ENCODE measurements around the gene VDR. TPM values are rescaled to one million over a fixed set of nuclear protein-coding genes. Genes with fewer than 3 reads are reported as not detected.

Gene VDR
- total RNA-seq, 1 donor from 2014 or later: not detected

DNA sequence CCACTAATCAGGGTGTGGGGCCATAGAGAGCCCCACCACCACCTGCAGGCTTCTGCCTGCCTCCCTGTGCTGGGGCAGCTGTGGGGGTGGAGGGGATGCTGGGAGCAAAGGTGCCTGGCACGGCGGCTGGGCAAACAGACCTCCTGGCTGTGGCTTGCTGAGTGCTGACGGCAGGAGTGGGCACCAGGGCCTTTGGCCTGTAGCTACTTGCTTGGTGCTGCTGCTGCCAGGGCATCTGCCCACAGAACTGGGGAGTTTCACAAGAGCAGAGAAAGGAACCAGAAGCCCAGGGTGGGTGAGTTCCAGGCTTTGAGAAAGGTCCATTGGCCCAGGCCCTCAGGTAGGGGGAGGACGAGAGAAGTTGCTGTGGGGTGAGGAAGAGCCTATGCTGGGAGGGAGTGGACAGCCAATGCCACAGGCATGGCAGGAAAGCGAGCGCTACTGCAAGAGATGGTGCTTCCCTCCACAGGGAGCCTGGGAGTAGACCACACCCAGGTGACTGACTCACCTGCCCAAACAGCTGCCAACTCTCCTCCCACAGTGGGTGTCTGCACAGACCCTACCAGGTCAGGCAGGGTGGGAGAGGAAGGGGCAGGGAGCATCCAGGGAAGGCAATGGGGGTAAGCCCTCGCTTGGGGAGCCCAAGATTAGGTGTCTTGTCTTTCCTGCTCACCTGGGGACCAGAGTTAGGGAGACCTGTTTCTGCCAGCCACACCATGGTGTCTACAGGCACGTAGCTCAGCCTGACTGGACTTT is 46.1 kb downstream of the VDR start:
- Histone ChIP-seq H3K27ac (no peak overlapping the region), H4K20me1 (ENCODE audit: low read depth) (no peaks in the 10 kb centered on the region), H3K36me3 (no peaks in the 10 kb centered on the region), H3K4me3 (no peak overlapping the region), H3K9ac (no peak overlapping the region), H3K9me3 (ENCODE audit: low read depth) (no peaks in the 10 kb centered on the region), H2AFZ (replicated peaks) (no peak overlapping the region), H3F3A (ENCODE audit: low read depth) (no peaks in the 10 kb centered on the region), H3K4me2 (no peak overlapping the region), H3K4me1 (no peaks in the 10 kb centered on the region), H3K27me3 (no peaks in the 10 kb centered on the region), H3K79me2 (ENCODE audit: low read depth) (no peaks in the 10 kb centered on the region)
- no peaks in the 10 kb centered on the region for H3K36me3 Mint-ChIP-seq
- no peak for DNase-seq (ENCODE audit: low spot score)
- no peaks in the 10 kb centered on the region for H3K4me1 Mint-ChIP-seq
- no peaks in the 10 kb centered on the region for H3K9me3 Mint-ChIP-seq
- no peak for TF ChIP-seq EZH2 (IDR thresholded peaks at IDR 0.05)
- TF ChIP-seq, protein P1, sequence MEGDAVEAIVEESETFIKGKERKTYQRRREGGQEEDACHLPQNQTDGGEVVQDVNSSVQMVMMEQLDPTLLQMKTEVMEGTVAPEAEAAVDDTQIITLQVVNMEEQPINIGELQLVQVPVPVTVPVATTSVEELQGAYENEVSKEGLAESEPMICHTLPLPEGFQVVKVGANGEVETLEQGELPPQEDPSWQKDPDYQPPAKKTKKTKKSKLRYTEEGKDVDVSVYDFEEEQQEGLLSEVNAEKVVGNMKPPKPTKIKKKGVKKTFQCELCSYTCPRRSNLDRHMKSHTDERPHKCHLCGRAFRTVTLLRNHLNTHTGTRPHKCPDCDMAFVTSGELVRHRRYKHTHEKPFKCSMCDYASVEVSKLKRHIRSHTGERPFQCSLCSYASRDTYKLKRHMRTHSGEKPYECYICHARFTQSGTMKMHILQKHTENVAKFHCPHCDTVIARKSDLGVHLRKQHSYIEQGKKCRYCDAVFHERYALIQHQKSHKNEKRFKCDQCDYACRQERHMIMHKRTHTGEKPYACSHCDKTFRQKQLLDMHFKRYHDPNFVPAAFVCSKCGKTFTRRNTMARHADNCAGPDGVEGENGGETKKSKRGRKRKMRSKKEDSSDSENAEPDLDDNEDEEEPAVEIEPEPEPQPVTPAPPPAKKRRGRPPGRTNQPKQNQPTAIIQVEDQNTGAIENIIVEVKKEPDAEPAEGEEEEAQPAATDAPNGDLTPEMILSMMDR (IDR thresholded peaks at IDR 0.05): no peak
- no peak for TF ChIP-seq EZH2phosphoT487 (IDR thresholded peaks at IDR 0.05)
- no peak overlapping the region for H3K4me3 Mint-ChIP-seq
- H3K27ac Mint-ChIP-seq: no peak overlapping the region
- no peaks in the 10 kb centered on the region for H3K27me3 Mint-ChIP-seq (ENCODE audit: insufficient read depth, low read depth)

DNA sequence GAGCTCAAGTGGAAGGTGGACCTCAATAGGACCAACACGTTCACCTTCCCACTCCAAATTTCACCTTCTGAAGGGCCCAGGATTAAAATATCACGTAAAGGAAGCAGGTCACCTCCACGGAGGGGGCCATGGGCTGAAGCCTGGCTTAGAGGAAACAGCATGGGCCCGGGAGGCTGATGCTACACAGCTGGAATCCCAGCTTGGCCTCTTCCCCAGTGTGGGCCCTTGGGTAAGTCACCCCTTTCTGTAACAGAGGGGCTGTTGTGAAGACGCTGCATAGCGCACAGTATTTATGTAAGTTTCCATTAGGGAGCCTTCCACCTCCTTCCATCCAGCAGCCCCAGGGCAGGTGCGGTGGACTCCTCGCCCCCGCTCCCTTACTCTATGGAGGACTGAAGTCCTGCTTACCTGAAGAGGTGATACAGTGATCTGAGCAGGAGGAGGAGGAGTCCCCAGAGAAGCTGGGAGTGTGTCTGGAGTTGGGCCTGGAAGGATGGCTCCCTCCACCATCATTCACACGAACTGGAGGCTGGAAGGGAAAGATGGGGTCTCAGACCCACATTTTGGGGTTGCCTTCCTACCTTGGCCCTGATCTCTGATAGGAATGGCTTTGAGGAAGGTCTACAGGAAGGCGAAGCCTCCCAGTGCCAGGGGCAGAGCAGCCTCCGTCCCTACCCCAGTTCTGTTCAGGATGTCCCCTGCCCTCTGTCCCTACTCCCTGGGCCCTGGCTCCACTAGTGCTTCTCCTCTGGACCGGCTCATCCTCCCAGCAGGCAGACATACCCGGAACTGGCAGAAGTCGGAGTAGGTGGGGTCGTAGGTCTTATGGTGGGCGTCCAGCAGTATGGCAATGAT is 47.8 kb downstream of the VDR start:
- Histone ChIP-seq H3K27me3 (no peaks in the 10 kb centered on the region), H3F3A (ENCODE audit: low read depth) (no peaks in the 10 kb centered on the region), H3K4me3 (no peak overlapping the region), H4K20me1 (ENCODE audit: low read depth) (no peaks in the 10 kb centered on the region), H3K9ac (no peak overlapping the region), H3K4me1 (no peaks in the 10 kb centered on the region), H3K36me3 (no peaks in the 10 kb centered on the region), H3K4me2 (no peak overlapping the region), H2AFZ (replicated peaks) (no peak overlapping the region), H3K27ac (no peak overlapping the region), H3K79me2 (ENCODE audit: low read depth) (no peaks in the 10 kb centered on the region), H3K9me3 (ENCODE audit: low read depth) (no peaks in the 10 kb centered on the region)
- Mint-ChIP-seq H3K27ac (no peak overlapping the region), H3K9me3 (no peaks in the 10 kb centered on the region), H3K4me1 (peaks cover 2% of the 10 kb centered on the region), H3K36me3 (no peaks in the 10 kb centered on the region), H3K27me3 (ENCODE audit: insufficient read depth, low read depth) (peaks cover 2% of the 10 kb centered on the region), H3K4me3 (no peak overlapping the region)
- TF ChIP-seq EZH2 (IDR thresholded peaks at IDR 0.05) (no peak), EZH2phosphoT487 (IDR thresholded peaks at IDR 0.05) (no peak)
- TF ChIP-seq, protein P1 (IDR thresholded peaks at IDR 0.05): no peak
- DNase-seq (ENCODE audit: low spot score): no peak

DNA sequence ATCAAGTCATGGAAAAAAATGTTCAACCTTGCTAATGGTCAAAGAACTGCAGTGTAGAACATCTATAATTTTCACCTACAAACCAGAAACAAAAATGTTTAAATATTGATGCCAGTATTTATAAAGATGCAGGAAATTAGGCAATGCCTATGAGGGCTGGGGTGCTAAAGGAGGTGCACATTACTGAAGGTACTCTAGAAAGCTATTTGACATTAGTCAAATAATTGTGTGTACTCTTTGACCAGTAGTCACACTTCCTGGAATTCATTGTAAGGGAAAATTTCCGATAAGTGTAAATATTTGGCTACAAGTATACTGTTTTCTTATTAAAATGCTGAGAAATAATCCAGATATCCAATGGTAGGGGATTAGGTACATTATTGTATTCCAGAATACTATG is 48.7 kb downstream of the VDR start:
- Histone ChIP-seq H4K20me1 (ENCODE audit: low read depth) (no peaks in the 10 kb centered on the region), H3K36me3 (no peaks in the 10 kb centered on the region), H3K4me2 (no peak overlapping the region), H3F3A (ENCODE audit: low read depth) (no peaks in the 10 kb centered on the region), H2AFZ (replicated peaks) (no peak overlapping the region), H3K79me2 (ENCODE audit: low read depth) (no peaks in the 10 kb centered on the region), H3K9me3 (ENCODE audit: low read depth) (no peaks in the 10 kb centered on the region), H3K27ac (no peak overlapping the region), H3K9ac (no peak overlapping the region), H3K27me3 (no peaks in the 10 kb centered on the region), H3K4me1 (peaks cover under 1% of the 10 kb centered on the region), H3K4me3 (no peak overlapping the region)
- TF ChIP-seq, protein P1 (IDR thresholded peaks at IDR 0.05): no peak
- H3K27ac Mint-ChIP-seq: no peak overlapping the region
- peaks cover 4% of the 10 kb centered on the region for H3K27me3 Mint-ChIP-seq (ENCODE audit: insufficient read depth, low read depth)
- H3K4me1 Mint-ChIP-seq: peaks cover 10% of the 10 kb centered on the region
- no peak for DNase-seq (ENCODE audit: low spot score)
- no peaks in the 10 kb centered on the region for H3K36me3 Mint-ChIP-seq
- no peak overlapping the region for H3K4me3 Mint-ChIP-seq
- no peaks in the 10 kb centered on the region for H3K9me3 Mint-ChIP-seq
